HG03342 (cell line): ENCODE measurements around the gene LRMDA.

Source experiments
- ATAC-seq: cut with Tn5 transposase; IDR thresholded peaks from one replicate; pipeline ENCODE4 v1.9.1; 2021; ENCODE audit warnings: mild to moderate bottlenecking, moderate library complexity; ENCODE audit not compliant: unreplicated experiment

Gene LRMDA

GRCh38 chr10:75470901-75471300 lies 39.5 kb downstream of the LRMDA start:
- no peak for ATAC-seq

GRCh38 chr10:75472685-75473084 lies 41.3 kb downstream of the LRMDA start:
- ATAC-seq: no peak

- ATAC-seq: no peak
Measured at GRCh38 chr10:75474106-75474505, 42.7 kb downstream of the LRMDA start.

DNA sequence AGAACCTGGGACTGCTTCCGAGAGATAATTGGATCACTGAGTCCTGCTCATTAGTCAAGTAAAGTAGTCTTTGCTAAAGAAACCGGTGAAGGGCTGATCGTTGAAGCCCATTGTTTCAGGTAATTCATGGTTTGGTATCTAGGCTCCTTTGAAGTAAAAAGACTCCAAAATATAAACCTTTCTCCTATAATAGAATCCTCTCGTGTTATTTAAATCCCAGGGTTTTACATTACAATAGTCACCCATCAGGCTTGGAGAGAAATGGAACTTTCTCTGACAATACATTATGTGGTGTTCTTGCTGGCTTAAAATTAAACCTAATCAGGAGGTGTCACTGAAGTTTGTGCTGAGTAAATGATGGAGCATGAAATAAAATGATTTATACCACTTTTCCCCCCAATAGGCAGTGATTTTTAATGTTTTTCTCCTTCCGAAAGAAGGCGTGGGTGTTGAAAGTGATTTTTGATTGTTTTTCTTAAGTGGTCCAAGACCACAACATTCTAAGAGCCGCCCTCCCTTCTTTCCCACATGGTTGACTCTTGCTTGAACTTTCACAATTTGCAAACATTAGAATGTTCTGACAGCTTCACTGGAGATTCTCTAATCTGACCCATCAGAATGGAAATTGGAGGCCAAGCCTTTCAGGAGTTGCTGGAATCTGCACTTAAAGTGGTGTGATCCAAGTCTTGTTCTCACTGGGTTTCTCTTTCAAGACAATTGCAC lies 44.2 kb downstream of the LRMDA start:
- ATAC-seq: no peak

DNA sequence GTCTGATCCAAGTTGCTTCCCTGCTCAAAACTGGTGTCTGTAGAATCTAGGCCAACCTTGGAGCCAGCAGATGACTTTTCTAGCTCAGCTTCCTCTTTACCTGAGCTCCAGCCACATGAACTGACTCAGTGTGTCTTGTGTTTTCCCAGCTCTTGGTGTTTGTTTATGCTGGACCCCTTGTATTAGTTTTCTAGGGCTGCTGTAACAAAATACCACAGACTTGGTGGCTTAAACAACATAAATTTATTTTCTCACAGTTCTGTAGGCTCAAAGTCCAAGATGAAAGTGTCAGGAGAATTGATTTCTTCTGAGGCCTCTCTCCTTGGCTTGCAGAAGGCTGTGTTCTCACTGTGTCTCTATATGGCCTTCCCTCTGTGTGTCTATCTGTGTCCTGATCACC lies 45.1 kb downstream of the LRMDA start:
- no peak for ATAC-seq

DNA sequence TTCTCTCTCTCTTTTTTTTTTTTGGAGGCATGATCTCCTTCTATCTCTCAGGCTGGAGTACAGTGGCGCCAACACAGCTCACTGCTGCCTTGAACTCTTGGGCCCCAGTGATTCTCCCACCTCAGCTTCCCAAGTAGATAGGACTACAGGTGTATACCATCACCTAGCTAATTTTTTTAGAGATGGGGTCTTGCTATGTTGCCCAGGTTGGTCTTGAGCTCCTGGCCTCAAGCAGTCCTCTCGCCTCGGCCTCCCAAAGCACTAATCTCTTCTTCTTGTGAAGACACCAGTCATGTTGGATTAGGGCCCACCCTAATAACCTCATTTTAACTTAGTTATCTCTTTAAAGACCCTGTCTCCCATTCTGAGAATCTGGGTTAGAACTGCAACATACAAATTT lies 45.6 kb downstream of the LRMDA start:
- ATAC-seq: no peak

DNA sequence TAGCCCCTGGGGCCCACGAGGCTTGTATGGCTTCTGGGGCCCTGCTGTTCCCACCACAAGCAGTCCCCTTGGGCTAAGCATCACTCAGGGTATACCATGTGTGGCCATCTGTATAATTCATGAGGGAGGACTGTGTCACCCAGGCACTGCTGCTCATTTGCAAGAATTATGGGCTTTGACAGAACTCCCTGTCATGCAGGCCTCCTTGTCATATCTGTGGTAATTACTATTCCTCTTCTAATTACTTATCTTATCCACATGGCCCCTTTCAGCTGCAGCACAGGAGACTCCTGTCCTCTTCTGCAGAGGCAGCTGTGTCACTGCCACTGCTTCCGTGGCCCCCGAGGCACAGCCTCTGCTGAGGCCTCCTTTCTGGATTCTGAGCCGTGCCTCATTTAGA lies 46.3 kb downstream of the LRMDA start:
- no peak for ATAC-seq

- ATAC-seq: no peak
Measured at GRCh38 chr10:75480374-75480773, 49.0 kb downstream of the LRMDA start.

GRCh38 chr10:75483188-75483587 lies 51.8 kb downstream of the LRMDA start:
- no peak for ATAC-seq

- ATAC-seq: no peak
Measured at GRCh38 chr10:75484717-75485116, 53.3 kb downstream of the LRMDA start.

DNA sequence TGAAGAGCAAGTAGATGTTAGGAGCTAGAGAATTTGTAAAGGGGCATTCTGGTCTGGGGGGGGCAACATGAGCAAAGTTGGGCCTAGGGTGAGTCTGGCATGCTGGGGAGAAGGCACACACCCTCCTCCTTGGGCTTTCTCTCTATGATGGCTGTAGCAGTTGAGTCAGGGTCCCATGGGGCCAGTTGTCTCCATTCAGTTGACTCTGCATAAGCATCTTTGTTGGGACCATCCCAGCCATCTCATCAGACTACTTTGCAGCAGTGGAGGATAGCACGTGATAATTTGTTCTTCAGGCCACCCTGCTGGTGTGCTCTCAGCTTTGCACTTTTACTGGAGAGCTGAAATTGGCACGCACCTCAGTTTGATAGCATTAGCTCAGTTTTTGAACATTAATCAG lies 55.2 kb downstream of the LRMDA start:
- ATAC-seq: no peak

DNA sequence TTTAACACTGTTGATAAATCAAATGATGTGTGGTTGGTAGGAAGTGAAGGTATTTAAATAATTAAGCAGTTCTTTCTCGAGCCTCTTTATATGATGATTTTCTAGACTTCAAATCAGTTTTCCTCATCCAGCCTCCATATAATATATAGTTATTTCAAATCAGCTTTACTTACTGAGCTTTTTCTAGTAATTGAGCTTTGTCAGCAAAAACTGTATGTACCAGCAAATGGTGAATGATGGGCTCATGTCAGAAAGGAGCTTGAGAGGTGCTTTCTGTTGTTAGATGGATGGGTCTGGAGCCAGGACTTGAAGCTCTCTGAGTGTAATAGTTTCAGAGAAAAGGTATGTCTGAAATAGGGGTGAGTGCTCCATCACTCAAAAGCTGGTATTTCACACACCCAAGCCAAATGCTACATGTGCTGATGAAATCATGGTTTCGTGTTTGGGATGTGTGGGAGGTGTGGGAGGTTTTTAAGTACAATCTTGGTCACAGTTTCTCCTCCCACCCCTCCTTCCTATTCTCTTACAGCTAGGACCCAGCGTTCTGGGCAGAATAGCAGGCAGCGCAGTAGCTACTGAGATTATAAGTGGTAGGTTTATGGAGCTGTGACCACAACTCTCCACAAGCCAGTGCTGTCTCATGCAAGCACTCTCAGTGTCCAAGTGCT lies 55.8 kb downstream of the LRMDA start:
- ATAC-seq: no peak

DNA sequence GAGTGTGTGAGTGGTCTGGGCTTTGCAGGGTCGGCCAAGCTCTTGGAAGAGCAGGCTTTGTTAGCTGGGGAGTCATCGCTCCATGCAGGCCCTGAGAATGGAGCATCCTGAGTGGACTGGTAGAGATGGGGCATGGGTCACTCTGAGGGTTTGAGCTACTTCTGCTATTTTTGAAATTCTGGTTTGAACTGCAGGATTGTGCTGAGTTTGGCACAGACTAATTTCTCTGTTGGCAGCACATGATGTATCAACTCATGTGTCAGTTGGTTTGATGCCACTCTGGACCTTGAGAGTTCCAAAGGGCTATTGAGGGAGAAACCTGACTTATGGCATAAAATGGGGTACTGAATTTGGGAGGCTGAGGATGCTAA lies 56.3 kb downstream of the LRMDA start:
- no peak for ATAC-seq

DNA sequence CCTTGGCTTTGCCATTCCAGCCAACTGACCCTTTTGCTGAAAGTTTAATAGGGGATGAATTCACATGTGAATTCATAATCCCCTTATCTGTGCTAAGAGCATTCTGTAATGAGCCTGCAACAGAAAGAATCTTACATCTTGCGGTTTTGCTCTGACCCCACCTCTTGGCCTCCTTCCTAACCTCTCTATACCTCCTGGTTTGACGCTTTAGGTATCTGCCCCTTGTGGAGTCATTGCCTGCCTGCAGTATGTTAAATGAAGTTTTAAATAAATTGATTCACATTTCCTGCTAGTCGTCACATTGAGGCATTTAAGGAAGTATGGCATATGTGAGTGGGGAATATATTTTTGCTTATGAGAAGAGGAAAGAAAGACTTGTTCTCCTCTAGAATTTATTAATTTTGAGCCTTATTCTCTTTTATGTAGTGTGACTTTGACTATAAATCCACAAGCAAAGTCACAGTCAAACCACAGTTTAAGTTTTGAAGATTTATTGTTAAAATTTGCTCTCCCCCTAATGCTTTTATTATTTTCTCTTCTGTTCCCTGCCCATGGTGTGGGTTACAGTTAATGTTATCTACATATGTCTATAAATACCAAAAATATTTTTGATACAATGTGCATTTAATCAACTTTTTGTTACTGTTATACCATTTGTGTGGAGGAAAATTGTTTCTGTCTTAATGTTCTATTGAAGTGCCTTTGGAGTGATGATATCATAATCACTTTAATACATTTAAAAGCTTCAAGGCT lies 60.9 kb downstream of the LRMDA start:
- ATAC-seq: no peak

- ATAC-seq: no peak
Measured at GRCh38 chr10:75493464-75493863, 62.0 kb downstream of the LRMDA start.

GRCh38 chr10:75495434-75496190 lies 64.2 kb downstream of the LRMDA start:
- ATAC-seq: no peak

- ATAC-seq: no peak
Measured at GRCh38 chr10:75496191-75496567, 64.8 kb downstream of the LRMDA start.

GRCh38 chr10:75497997-75498883 lies 66.8 kb downstream of the LRMDA start:
- ATAC-seq: no peak

DNA sequence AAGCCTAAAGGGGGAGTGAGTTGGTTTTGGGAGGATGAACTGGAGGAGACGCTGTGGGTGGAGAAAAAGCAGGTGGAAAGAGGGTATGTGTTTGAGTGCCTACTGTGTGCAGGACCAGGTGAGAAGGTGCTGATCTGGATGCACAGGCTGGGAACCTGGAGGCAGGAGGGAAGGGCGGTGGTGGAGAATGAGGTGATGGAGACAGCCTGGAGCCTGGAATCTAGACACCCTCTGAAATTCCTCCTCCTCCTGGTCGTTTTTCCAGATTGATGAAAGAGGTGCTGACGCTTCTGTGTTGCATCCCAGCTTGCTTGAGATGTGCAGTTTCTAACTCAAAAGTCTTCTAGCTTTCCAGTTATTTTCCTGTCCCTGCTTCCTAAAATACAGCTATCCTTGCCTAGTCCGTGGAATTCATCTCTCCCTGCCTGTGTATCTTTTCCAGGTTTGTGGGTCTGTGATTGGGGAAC lies 67.5 kb downstream of the LRMDA start:
- ATAC-seq: no peak

DNA sequence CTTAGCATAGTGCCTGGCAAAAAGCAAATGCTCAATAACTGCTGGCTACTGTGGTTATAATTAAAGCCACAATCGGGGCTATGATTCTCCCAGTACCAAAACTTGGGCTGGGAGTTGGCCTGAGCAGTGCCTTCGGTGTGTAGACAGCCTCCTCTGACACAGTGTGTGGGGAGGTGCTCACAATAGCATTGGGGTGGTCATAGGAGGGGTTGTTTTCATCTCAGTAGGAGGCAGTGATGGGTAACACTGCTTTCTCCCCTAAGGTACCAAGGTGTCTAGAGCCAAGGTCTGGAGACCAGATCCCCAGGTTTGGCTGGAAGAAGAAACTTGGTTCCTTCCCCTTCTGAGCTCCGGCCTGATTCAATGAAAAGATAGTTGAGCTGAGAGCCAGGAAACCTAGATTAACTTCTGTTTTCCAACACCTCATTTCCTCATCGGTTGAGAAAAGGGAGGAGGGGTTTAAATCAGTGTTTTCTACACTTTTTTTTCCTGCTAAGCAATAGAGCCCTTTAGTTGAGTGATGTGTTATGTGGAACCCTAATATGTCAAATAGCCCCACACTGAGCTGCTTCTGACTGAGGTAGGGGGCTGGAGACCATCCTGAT lies 68.2 kb downstream of the LRMDA start:
- no peak for ATAC-seq
